Renal pelvis (tissue), 4 donors: ENCODE results near the gene PPP1R13L. TPM values are rescaled to one million over a fixed set of nuclear protein-coding genes. Genes with fewer than 3 reads are reported as not detected.
"Not testable (repeated sequence)": the region's sequence is repeated elsewhere in the genome, so short reads cannot be mapped to it uniquely, and the experiment has no call there.

ENCODE experiments used
- DNase-seq: peaks from one replicate; pipeline ENCODE4 v3.0.0-alpha.2; 2013
- polyA plus RNA-seq, 3 donors: library from polyadenylated mRNA; unstranded; fragments of 120-200 nt; gene quantifications; one replicate each; pipeline ENCODE4 v1.2.1, GENCODE V29; 2013; ENCODE audit not compliant: insufficient read length in 3 of 3

PPP1R13L gene
- polyA plus RNA-seq, 3 donors, result 9.0 to 12.3 (median 10.9) TPM

GRCh38 chr19:45439569-45440258 lies 34.8 kb upstream of the PPP1R13L start:
- DNase-seq, result no peak

GRCh38 chr19:45439190-45439568 lies 34.3 kb upstream of the PPP1R13L start:
- no peak for DNase-seq

- no peak for DNase-seq
These were observed 32.5 kb upstream of the PPP1R13L start for GRCh38 chr19:45437328-45437727.

GRCh38 chr19:45432543-45432942 lies 27.7 kb upstream of the PPP1R13L start:
- DNase-seq, result not testable (repeated sequence)

- DNase-seq, result not testable (repeated sequence)
These were observed 26.1 kb upstream of the PPP1R13L start for GRCh38 chr19:45431008-45431407.

GRCh38 chr19:45429896-45430295 lies 25.0 kb upstream of the PPP1R13L start:
- not testable (repeated sequence) for DNase-seq

GRCh38 chr19:45428384-45429231 lies 23.7 kb upstream of the PPP1R13L start:
- no peak for DNase-seq

GRCh38 chr19:45424191-45425058 lies 19.6 kb upstream of the PPP1R13L start:
- no peak for DNase-seq

GRCh38 chr19:45423589-45424190 lies 18.8 kb upstream of the PPP1R13L start, which contains the start of gene ERCC1:
ERCC1 (minus strand) TSS chr19:45423917; CDS start chr19:45423374, 543 bp downstream.
- peak; percentile 94 for DNase-seq

- DNase-seq, result no peak
These were observed 18.2 kb upstream of the PPP1R13L start for GRCh38 chr19:45423033-45423588.

- DNase-seq, result no peak
These were observed 17.2 kb upstream of the PPP1R13L start for GRCh38 chr19:45421947-45422498.

GRCh38 chr19:45420871-45421270 lies 16.0 kb upstream of the PPP1R13L start:
- no peak for DNase-seq

- no peak for DNase-seq
These were observed 15.5 kb upstream of the PPP1R13L start for GRCh38 chr19:45420356-45420755.

- DNase-seq, result no peak
These were observed 15.0 kb upstream of the PPP1R13L start for GRCh38 chr19:45419895-45420294.

- DNase-seq, result no peak
These were observed 14.5 kb upstream of the PPP1R13L start for GRCh38 chr19:45419396-45419795.

GRCh38 chr19:45418802-45419201 lies 13.9 kb upstream of the PPP1R13L start:
- no peak for DNase-seq

GRCh38 chr19:45417151-45417550 lies 12.3 kb upstream of the PPP1R13L start:
- DNase-seq, result no peak

- no peak for DNase-seq
These were observed 9.6 kb upstream of the PPP1R13L start for GRCh38 chr19:45414468-45414867.

- no peak for DNase-seq
These were observed 8.6 kb upstream of the PPP1R13L start for GRCh38 chr19:45413497-45413896.

- DNase-seq, result not testable (repeated sequence)
These were observed 5.5 kb upstream of the PPP1R13L start for GRCh38 chr19:45410330-45410729.

GRCh38 chr19:45409557-45409920 lies 4.7 kb upstream of the PPP1R13L start:
- DNase-seq, result no peak
